NCI-H1436 treated with DMSO at 0.1 percent for 48 hours (cell line): ENCODE measurements around the gene HOXB9.

ENCODE experiments used
- DNase-seq: peaks from one replicate; lab custom pipeline; 2025; lab: John Stamatoyannopoulos, UW

The HOXB9 gene

GRCh38 chr17:48583708-48584222 is 42.4 kb downstream of the HOXB9 start:
- DNase-seq: no peak

- DNase-seq: no peak
Measured at GRCh38 chr17:48582750-48583069, 43.4 kb downstream of the HOXB9 start.

GRCh38 chr17:48579760-48580554 is 46.2 kb downstream of the HOXB9 start:
- DNase-seq: no peak

- no peak for DNase-seq
Measured at GRCh38 chr17:48579471-48579759, 46.7 kb downstream of the HOXB9 start.

GRCh38 chr17:48578616-48579470 is 47.3 kb downstream of the HOXB9 start:
- no peak for DNase-seq

GRCh38 chr17:48577946-48578615 is 48.1 kb downstream of the HOXB9 start, which contains the start of gene HOXB4:
Gene HOXB4 (minus strand): TSS chr17:48578350. CDS start chr17:48578319, 31 bp downstream.
- DNase-seq: peak; percentile 43

GRCh38 chr17:48577330-48577945 is 48.7 kb downstream of the HOXB9 start:
- no peak for DNase-seq

GRCh38 chr17:48576479-48577309 is 49.5 kb downstream of the HOXB9 start:
- DNase-seq: no peak

GRCh38 chr17:48575673-48576478 is 50.3 kb downstream of the HOXB9 start:
- DNase-seq: no peak

GRCh38 chr17:48575066-48575582 is 51.0 kb downstream of the HOXB9 start:
- DNase-seq: no peak

- no peak for DNase-seq
Measured at GRCh38 chr17:48574505-48575065, 51.6 kb downstream of the HOXB9 start.

- no peak for DNase-seq
Measured at GRCh38 chr17:48571826-48572417, 54.2 kb downstream of the HOXB9 start.
